ENCODE results near the gene F11R.

DNA sequence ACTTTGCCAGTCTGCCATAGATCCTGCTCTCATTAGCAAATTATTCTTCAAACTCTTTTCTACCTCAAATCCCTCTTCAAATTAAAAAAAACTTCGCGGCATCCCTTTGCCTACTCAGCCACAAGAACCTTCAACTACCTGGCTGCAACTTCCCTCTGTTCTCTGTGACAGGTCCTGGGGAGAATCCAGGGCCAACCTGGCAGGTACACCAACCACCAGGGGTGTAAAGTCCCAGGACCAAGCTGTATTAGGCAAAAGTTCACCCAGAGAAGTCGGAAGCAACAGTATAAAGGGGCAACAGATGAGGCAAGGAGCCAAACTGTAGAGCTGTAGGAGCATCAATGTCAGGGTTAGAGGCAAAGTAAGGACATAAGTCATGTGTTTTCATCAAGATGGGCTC is 48.0 kb downstream of the F11R start:
- no peak for TF ChIP-seq GATA2 (IDR thresholded peaks at IDR 0.05; ENCODE audit: low read depth, low read length)
- no peak for TF ChIP-seq GATA3 (IDR thresholded peaks at IDR 0.05; ENCODE audit: low read depth, low read length)

Data from SH-SY5Y (cell line).